ENCODE data around the gene ZNF335. TPM values are rescaled to one million over a fixed set of nuclear protein-coding genes. Genes with fewer than 3 reads are reported as not detected.

The ZNF335 gene
- total and polyA plus RNA-seq, 2 of the 13 experiments (the other 11 are each of a cell fraction or from before 2014, with no cell fraction given), result 9.7 to 13.7 TPM

- TF ChIP-seq BCL6 (CRISPR knock-in tag; IDR thresholded peaks at IDR 0.05) (peak; percentile 61), ZNF766 (CRISPR knock-in tag; IDR thresholded peaks at IDR 0.05; ENCODE audit: borderline replicate concordance) (peak; percentile 45; the same call in 1 of the 2 replicates), ZNF761 (CRISPR knock-in tag; conservative IDR thresholded peaks at IDR 0.05) (0 out of 2 replicates have a peak, but pooled peaks have one; percentile 25), RXRA (CRISPR knock-in tag; IDR thresholded peaks at IDR 0.05) (peak; percentile 95), MED1 (CRISPR knock-in tag; IDR thresholded peaks at IDR 0.05) (peak; percentile 15; the same call in 1 of the 2 replicates), ZNF550 (CRISPR knock-in tag; IDR thresholded peaks at IDR 0.05; ENCODE audit: borderline replicate concordance) (0 out of 2 replicates have a peak, but pooled peaks have one; percentile 83), ZNF639 (CRISPR knock-in tag; conservative IDR thresholded peaks at IDR 0.05) (no peak), HDAC1 (CRISPR knock-in tag; IDR thresholded peaks at IDR 0.05) (peak; percentile 43; the same call in 1 of the 2 replicates), TBX2 (CRISPR knock-in tag; IDR thresholded peaks at IDR 0.05; ENCODE audit: borderline replicate concordance) (peak; percentile 49), MAF1 (CRISPR knock-in tag; IDR thresholded peaks at IDR 0.05; ENCODE audit: borderline replicate concordance) (no peak), ZNF292 (CRISPR knock-in tag; IDR thresholded peaks at IDR 0.05; ENCODE audit: borderline replicate concordance, low read depth) (no peak; the same call in 1 of the 2 replicates), POLR2A (IDR thresholded peaks at IDR 0.05; ENCODE audit: insufficient read depth in 1 of 2, low read depth in 2 of 2, low read length in 2 of 2) (no peak), ZFP90 (CRISPR knock-in tag; IDR thresholded peaks at IDR 0.05; ENCODE audit: borderline replicate concordance) (peak; percentile 51; the same call in 1 of the 2 replicates), HMGXB4 (CRISPR knock-in tag; IDR thresholded peaks at IDR 0.05; ENCODE audit: borderline replicate concordance in 1 of 2, low read depth in 1 of 2) (peak in 1 of 2 experiments; percentile 29; a peak in 2 of 4 replicates), ZHX1 (CRISPR knock-in tag; IDR thresholded peaks at IDR 0.05; ENCODE audit: low read depth) (0 out of 2 replicates have a peak, but pooled peaks have one; percentile 51), NFKB2 (CRISPR knock-in tag; IDR thresholded peaks at IDR 0.05; ENCODE audit: borderline replicate concordance) (peak; percentile 11; the same call in 1 of the 2 replicates), PRDM10 (CRISPR knock-in tag; IDR thresholded peaks at IDR 0.05; ENCODE audit: low read depth) (0 out of 2 replicates have a peak, but pooled peaks have one; percentile 28), MAFK (conservative IDR thresholded peaks at IDR 0.05 in 1 of 2, IDR thresholded peaks at IDR 0.05 in 1 of 2; ENCODE audit: low read length in 2 of 2) (no peak)
Observed at GRCh38 chr20:45909817-45910669, 62.0 kb downstream of the ZNF335 start (continued).

Measured in HepG2 (cell line).